ENCODE results near the gene DOCK2.

GRCh38 chr5:169636477-169637084 is 494 bp upstream of the DOCK2 start:
- TF ChIP-seq POLR2A (IDR thresholded peaks at IDR 0.05; ENCODE audit: low read length) (no peak), CHD4 (IDR thresholded peaks at IDR 0.05; ENCODE audit: borderline replicate concordance) (no peak), CTCF (IDR thresholded peaks at IDR 0.05) (no peak), RFX5 (IDR thresholded peaks at IDR 0.05) (no peak), RNF2 (IDR thresholded peaks at IDR 0.05; ENCODE audit: borderline replicate concordance, low read depth) (no peak), ZFP36 (IDR thresholded peaks at IDR 0.05; ENCODE audit: borderline replicate concordance, partially characterized antibody) (no peak), RAD21 (conservative IDR thresholded peaks at IDR 0.05 in 1 of 2, IDR thresholded peaks at IDR 0.05 in 1 of 2) (no peak), MAX (IDR thresholded peaks at IDR 0.05) (no peak), PBX3 (IDR thresholded peaks at IDR 0.05) (no peak), REST (IDR thresholded peaks at IDR 0.05) (no peak), EP300 (IDR thresholded peaks at IDR 0.05) (no peak), FOSL2 (IDR thresholded peaks at IDR 0.05) (no peak), FOSL2 (CRISPR knock-in tag; IDR thresholded peaks at IDR 0.05) (no peak), BHLHE40 (IDR thresholded peaks at IDR 0.05; ENCODE audit: low read depth, low read length) (no peak)

All from A549 (cell line).